ENCODE results near the gene C2orf76. TPM values are rescaled to one million over a fixed set of nuclear protein-coding genes. Genes with fewer than 3 reads are reported as not detected.

Gene C2orf76
- total RNA-seq, 1 donor from 2014 or later, result 10.4 TPM

DNA sequence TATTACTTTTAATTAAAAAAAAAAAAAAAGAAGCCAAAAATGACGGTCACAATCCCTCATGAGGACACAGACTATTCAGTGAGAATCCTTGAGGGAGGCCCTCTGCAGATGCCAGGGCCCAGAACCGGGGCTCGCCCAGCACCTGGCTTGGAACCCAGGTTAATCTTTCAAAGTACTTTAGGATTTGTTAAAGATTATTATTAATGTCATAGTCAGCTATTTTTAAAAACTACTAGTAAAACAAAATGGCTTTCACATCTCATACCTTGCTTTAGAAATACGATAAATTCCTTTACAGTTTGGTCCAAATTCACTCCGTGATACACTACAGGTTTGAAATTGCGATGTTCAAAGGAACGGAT, 27.1 kb downstream of the C2orf76 start:
- H3K9me3 ChIP-seq (ENCODE audit: control insufficient read depth in 3 of 3, low read length in 3 of 3), result no peaks in the 10 kb centered on the region
- H3K4me1 ChIP-seq (ENCODE audit: control insufficient read depth in 3 of 3, insufficient read depth in 3 of 3, low read length in 3 of 3), result no peaks in the 10 kb centered on the region
- H3K27me3 ChIP-seq (ENCODE audit: control insufficient read depth in 3 of 3, insufficient read depth in 3 of 3, low read length in 3 of 3), result no peaks in the 10 kb centered on the region
- no peak overlapping the region for H3K27ac ChIP-seq (ENCODE audit: low read depth, low read length)
- no peak overlapping the region for H3K9ac ChIP-seq (ENCODE audit: low read depth in 1 of 3, low read length in 3 of 3)
- no peak overlapping the region for H3K4me3 ChIP-seq (ENCODE audit: low read length in 3 of 3)
- peaks cover 0 to 4% (median 4%) of the 10 kb centered on the region in 3 donors for H3K36me3 ChIP-seq (ENCODE audit: control insufficient read depth in 3 of 3, insufficient read depth in 3 of 3, low read length in 3 of 3)

- H3K4me1 ChIP-seq (ENCODE audit: control insufficient read depth in 3 of 3, insufficient read depth in 3 of 3, low read length in 3 of 3), result no peaks in the 10 kb centered on the region
- no peak overlapping the region for H3K4me3 ChIP-seq (ENCODE audit: low read length in 3 of 3)
- H3K27ac ChIP-seq (ENCODE audit: low read depth, low read length), result no peak overlapping the region
- no peaks in the 10 kb centered on the region for H3K9me3 ChIP-seq (ENCODE audit: control insufficient read depth in 3 of 3, low read length in 3 of 3)
- H3K27me3 ChIP-seq (ENCODE audit: control insufficient read depth in 3 of 3, insufficient read depth in 3 of 3, low read length in 3 of 3), result no peaks in the 10 kb centered on the region
- no peak overlapping the region for H3K9ac ChIP-seq (ENCODE audit: low read depth in 1 of 3, low read length in 3 of 3)
- H3K36me3 ChIP-seq (ENCODE audit: control insufficient read depth in 3 of 3, insufficient read depth in 3 of 3, low read length in 3 of 3), result peaks cover 0 to 4% (median 4%) of the 10 kb centered on the region in 3 donors
Observed at GRCh38 chr2:119338826-119339561, 27.6 kb downstream of the C2orf76 start.

DNA sequence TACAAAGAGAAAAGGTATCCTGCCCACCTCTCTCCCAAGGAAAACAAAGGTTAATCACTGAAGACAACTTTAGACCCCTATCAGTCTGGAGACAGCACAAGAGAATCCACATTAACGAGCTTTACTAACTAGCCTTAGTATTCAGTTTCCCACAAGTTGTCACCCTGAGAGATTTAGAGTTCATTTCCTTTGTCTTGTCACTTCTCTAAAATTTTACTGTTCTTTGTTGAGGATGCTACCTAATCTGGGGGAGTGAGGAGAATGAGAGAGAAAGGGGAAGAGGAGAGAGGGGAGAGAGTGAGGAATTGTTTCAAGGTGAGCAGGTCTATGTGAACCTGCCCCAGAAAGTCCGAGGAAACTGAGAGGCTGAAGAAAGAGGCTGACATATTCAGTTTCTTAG, 28.4 kb downstream of the C2orf76 start:
- no peaks in the 10 kb centered on the region for H3K27me3 ChIP-seq (ENCODE audit: control insufficient read depth in 3 of 3, insufficient read depth in 3 of 3, low read length in 3 of 3)

GRCh38 chr2:119337749-119338148, 28.9 kb downstream of the C2orf76 start:
- Histone ChIP-seq H3K4me1 (ENCODE audit: control insufficient read depth in 3 of 3, insufficient read depth in 3 of 3, low read length in 3 of 3) (no peaks in the 10 kb centered on the region), H3K36me3 (ENCODE audit: control insufficient read depth in 3 of 3, insufficient read depth in 3 of 3, low read length in 3 of 3) (peaks cover 0 to 4% (median 4%) of the 10 kb centered on the region in 3 donors)

More for the DNA sequence above, 28.4 kb downstream of the C2orf76 start:
- Histone ChIP-seq H3K27ac (ENCODE audit: low read depth, low read length) (no peak overlapping the region), H3K9ac (ENCODE audit: low read depth in 1 of 3, low read length in 3 of 3) (no peak overlapping the region), H3K4me1 (ENCODE audit: control insufficient read depth in 3 of 3, insufficient read depth in 3 of 3, low read length in 3 of 3) (no peaks in the 10 kb centered on the region), H3K36me3 (ENCODE audit: control insufficient read depth in 3 of 3, insufficient read depth in 3 of 3, low read length in 3 of 3) (peaks cover 0 to 4% (median 4%) of the 10 kb centered on the region in 3 donors), H3K4me3 (ENCODE audit: low read length in 3 of 3) (no peak overlapping the region), H3K9me3 (ENCODE audit: control insufficient read depth in 3 of 3, low read length in 3 of 3) (no peaks in the 10 kb centered on the region)

DNA sequence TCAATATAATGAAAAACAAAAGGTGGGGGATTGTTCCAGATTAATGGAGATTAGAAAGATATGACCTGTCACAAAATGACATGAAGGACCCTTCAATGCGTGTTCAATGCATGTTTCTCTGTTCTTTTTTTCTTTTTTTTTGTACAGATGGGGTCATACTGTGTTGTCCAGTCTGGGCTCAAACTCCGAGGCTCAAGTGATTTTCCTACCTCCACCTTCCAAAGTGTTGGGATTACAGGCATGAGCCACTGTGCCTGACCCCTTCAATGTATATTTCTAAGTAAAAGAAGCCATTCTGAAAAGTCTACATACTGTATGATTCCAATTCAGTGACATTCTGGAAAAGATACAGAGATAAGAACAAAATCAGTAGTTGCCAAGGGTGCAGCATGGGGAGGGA, 32.8 kb downstream of the C2orf76 start:
- no peaks in the 10 kb centered on the region for H3K9me3 ChIP-seq (ENCODE audit: control insufficient read depth in 3 of 3, low read length in 3 of 3)
- peaks cover 0 to 4% (median 4%) of the 10 kb centered on the region in 3 donors for H3K36me3 ChIP-seq (ENCODE audit: control insufficient read depth in 3 of 3, insufficient read depth in 3 of 3, low read length in 3 of 3)
- no peak overlapping the region for H3K27ac ChIP-seq (ENCODE audit: low read depth, low read length)
- H3K27me3 ChIP-seq (ENCODE audit: control insufficient read depth in 3 of 3, insufficient read depth in 3 of 3, low read length in 3 of 3), result no peaks in the 10 kb centered on the region
- no peaks in the 10 kb centered on the region for H3K4me1 ChIP-seq (ENCODE audit: control insufficient read depth in 3 of 3, insufficient read depth in 3 of 3, low read length in 3 of 3)
- H3K4me3 ChIP-seq (ENCODE audit: low read length in 3 of 3), result no peak overlapping the region
- H3K9ac ChIP-seq (ENCODE audit: low read depth in 1 of 3, low read length in 3 of 3), result no peak overlapping the region

More at GRCh38 chr2:119337749-119338148, 28.9 kb downstream of the C2orf76 start:
- no peaks in the 10 kb centered on the region for H3K27me3 ChIP-seq (ENCODE audit: control insufficient read depth in 3 of 3, insufficient read depth in 3 of 3, low read length in 3 of 3)
- H3K27ac ChIP-seq (ENCODE audit: low read depth, low read length), result no peak overlapping the region
- H3K4me3 ChIP-seq (ENCODE audit: low read length in 3 of 3), result no peak overlapping the region
- no peak overlapping the region for H3K9ac ChIP-seq (ENCODE audit: low read depth in 1 of 3, low read length in 3 of 3)
- no peaks in the 10 kb centered on the region for H3K9me3 ChIP-seq (ENCODE audit: control insufficient read depth in 3 of 3, low read length in 3 of 3)

- no peak overlapping the region for H3K4me3 ChIP-seq (ENCODE audit: low read length in 3 of 3)
Observed at GRCh38 chr2:119333360-119333759, 33.3 kb downstream of the C2orf76 start.

DNA sequence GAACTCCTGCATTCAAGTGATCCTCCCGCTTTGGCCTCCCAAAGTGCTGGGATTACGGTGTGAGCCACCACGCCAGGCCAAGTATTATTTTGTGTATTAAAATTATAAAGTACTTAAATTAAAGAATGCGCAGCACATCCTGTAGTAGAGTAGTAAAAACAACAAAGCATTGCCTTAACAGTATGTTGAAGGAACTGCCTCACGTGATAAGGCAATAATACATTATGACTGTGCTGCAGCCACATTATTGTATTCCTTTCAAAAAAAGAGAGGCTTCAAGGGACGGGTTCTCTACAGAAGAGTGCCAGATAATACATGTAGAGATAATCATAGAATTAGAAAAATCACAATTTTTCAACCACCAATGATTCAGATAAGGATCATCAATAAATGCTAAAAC, 33.7 kb downstream of the C2orf76 start:
- Histone ChIP-seq H3K9me3 (ENCODE audit: control insufficient read depth in 3 of 3, low read length in 3 of 3) (no peaks in the 10 kb centered on the region), H3K27me3 (ENCODE audit: control insufficient read depth in 3 of 3, insufficient read depth in 3 of 3, low read length in 3 of 3) (no peaks in the 10 kb centered on the region), H3K36me3 (ENCODE audit: control insufficient read depth in 3 of 3, insufficient read depth in 3 of 3, low read length in 3 of 3) (peaks cover 0 to 4% (median 4%) of the 10 kb centered on the region in 3 donors), H3K27ac (ENCODE audit: low read depth, low read length) (no peak overlapping the region), H3K9ac (ENCODE audit: low read depth in 1 of 3, low read length in 3 of 3) (no peak overlapping the region), H3K4me1 (ENCODE audit: control insufficient read depth in 3 of 3, insufficient read depth in 3 of 3, low read length in 3 of 3) (no peaks in the 10 kb centered on the region), H3K4me3 (ENCODE audit: low read length in 3 of 3) (no peak overlapping the region)

More at GRCh38 chr2:119333360-119333759, 33.3 kb downstream of the C2orf76 start:
- Histone ChIP-seq H3K9ac (ENCODE audit: low read depth in 1 of 3, low read length in 3 of 3) (no peak overlapping the region), H3K36me3 (ENCODE audit: control insufficient read depth in 3 of 3, insufficient read depth in 3 of 3, low read length in 3 of 3) (peaks cover 0 to 4% (median 4%) of the 10 kb centered on the region in 3 donors), H3K27ac (ENCODE audit: low read depth, low read length) (no peak overlapping the region), H3K9me3 (ENCODE audit: control insufficient read depth in 3 of 3, low read length in 3 of 3) (no peaks in the 10 kb centered on the region), H3K4me1 (ENCODE audit: control insufficient read depth in 3 of 3, insufficient read depth in 3 of 3, low read length in 3 of 3) (no peaks in the 10 kb centered on the region), H3K27me3 (ENCODE audit: control insufficient read depth in 3 of 3, insufficient read depth in 3 of 3, low read length in 3 of 3) (no peaks in the 10 kb centered on the region)

GRCh38 chr2:119327431-119327830, 39.2 kb downstream of the C2orf76 start:
- no peaks in the 10 kb centered on the region for H3K36me3 ChIP-seq (ENCODE audit: control insufficient read depth in 3 of 3, insufficient read depth in 3 of 3, low read length in 3 of 3)
- no peaks in the 10 kb centered on the region for H3K4me1 ChIP-seq (ENCODE audit: control insufficient read depth in 3 of 3, insufficient read depth in 3 of 3, low read length in 3 of 3)
- no peaks in the 10 kb centered on the region for H3K27me3 ChIP-seq (ENCODE audit: control insufficient read depth in 3 of 3, insufficient read depth in 3 of 3, low read length in 3 of 3)
- no peak overlapping the region for H3K27ac ChIP-seq (ENCODE audit: low read depth, low read length)
- H3K4me3 ChIP-seq (ENCODE audit: low read length in 3 of 3), result no peak overlapping the region
- H3K9ac ChIP-seq (ENCODE audit: low read depth in 1 of 3, low read length in 3 of 3), result no peak overlapping the region
- H3K9me3 ChIP-seq (ENCODE audit: control insufficient read depth in 3 of 3, low read length in 3 of 3), result no peaks in the 10 kb centered on the region

DNA sequence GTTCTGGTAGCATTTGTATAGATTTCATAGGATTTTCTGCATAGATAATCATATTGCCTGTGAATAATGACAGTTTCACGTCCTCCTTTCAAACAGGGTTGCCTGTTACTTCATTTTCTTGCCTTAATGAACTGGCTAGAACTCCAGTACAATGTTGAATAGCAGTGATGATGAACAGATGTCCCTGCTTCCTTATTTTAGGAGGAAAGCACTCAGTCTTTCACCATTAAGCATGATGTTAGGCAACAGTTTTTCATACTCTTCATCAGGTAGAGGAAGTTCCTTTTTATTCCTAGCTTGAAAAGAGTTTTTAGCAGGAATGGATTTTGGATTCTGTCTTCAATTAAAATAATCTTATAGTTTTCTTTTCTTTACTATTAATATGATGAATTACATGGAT, 39.7 kb downstream of the C2orf76 start:
- no peaks in the 10 kb centered on the region for H3K27me3 ChIP-seq (ENCODE audit: control insufficient read depth in 3 of 3, insufficient read depth in 3 of 3, low read length in 3 of 3)
- no peaks in the 10 kb centered on the region for H3K9me3 ChIP-seq (ENCODE audit: control insufficient read depth in 3 of 3, low read length in 3 of 3)
- no peak overlapping the region for H3K27ac ChIP-seq (ENCODE audit: low read depth, low read length)
- H3K4me3 ChIP-seq (ENCODE audit: low read length in 3 of 3), result no peak overlapping the region
- H3K9ac ChIP-seq (ENCODE audit: low read depth in 1 of 3, low read length in 3 of 3), result no peak overlapping the region
- no peaks in the 10 kb centered on the region for H3K36me3 ChIP-seq (ENCODE audit: control insufficient read depth in 3 of 3, insufficient read depth in 3 of 3, low read length in 3 of 3)
- no peaks in the 10 kb centered on the region for H3K4me1 ChIP-seq (ENCODE audit: control insufficient read depth in 3 of 3, insufficient read depth in 3 of 3, low read length in 3 of 3)

DNA sequence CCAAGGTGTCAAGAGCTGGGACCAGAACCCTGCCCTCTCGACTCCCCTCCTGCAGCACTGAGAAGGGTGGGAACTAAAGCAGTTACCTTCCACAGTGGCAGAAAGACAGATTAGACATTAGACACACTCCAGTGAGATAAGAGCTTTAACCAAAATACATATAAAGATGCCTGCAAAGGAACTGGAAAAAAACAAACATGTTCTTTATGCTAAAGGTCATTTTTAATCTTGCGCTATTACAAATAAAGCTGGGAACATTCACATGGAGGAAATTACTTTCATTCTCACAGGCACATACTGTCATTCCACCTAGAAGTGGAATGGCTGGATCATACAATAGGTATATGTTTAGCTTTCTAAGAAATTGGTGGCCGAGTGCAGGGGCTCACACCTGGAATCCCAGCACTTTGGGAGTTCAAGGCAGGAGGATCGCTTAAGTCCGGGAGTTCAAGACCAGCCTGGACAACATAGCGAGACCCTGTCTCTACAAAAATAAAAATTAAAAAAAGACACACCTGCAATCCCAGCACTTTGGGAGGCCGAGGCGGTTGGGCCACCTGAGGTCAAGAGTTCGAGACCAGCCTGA, 41.9 kb downstream of the C2orf76 start:
- peaks cover 0 to under 1% (median 0%) of the 10 kb centered on the region in 3 donors for H3K4me1 ChIP-seq (ENCODE audit: control insufficient read depth in 3 of 3, insufficient read depth in 3 of 3, low read length in 3 of 3)

More for the DNA sequence above, 41.9 kb downstream of the C2orf76 start:
- Histone ChIP-seq H3K4me3 (ENCODE audit: low read length in 3 of 3) (no peak overlapping the region), H3K27me3 (ENCODE audit: control insufficient read depth in 3 of 3, insufficient read depth in 3 of 3, low read length in 3 of 3) (no peaks in the 10 kb centered on the region), H3K27ac (ENCODE audit: low read depth, low read length) (no peak overlapping the region), H3K9me3 (ENCODE audit: control insufficient read depth in 3 of 3, low read length in 3 of 3) (no peaks in the 10 kb centered on the region), H3K9ac (ENCODE audit: low read depth in 1 of 3, low read length in 3 of 3) (no peak overlapping the region), H3K36me3 (ENCODE audit: control insufficient read depth in 3 of 3, insufficient read depth in 3 of 3, low read length in 3 of 3) (no peaks in the 10 kb centered on the region)

Measured in skeletal muscle tissue (tissue), 4 donors.